ENCODE measurements around the gene ZBTB44.

The ZBTB44 gene

GRCh38 chr11:130213143-130213978, 101.4 kb downstream of the ZBTB44 start:
- peak; percentile 90 for DNase-seq

- peak; percentile 56 for DNase-seq
Measured at GRCh38 chr11:130212431-130212961, 102.2 kb downstream of the ZBTB44 start.

- peak; percentile 59 for DNase-seq
Measured at GRCh38 chr11:130211781-130212401, 102.8 kb downstream of the ZBTB44 start.

DNA sequence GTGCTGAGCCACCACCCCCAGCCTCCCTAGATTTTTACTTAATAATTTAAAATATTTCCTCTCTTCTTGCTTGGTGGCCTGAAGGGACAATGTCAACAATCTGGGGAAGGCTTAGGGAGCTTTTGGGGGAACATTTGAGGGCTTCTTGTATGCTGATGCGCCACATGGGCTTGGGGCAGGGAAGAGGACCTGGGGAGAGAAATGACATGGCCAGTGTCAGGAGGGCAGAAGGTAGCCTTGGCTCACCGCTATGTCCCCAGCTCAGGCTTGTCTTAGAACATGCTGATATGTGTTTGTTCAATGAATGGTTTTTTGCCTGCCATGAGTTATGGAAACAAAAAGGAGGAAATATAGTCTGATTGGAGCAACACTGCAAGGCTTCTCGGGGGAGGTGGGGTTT, 103.6 kb downstream of the ZBTB44 start:
- DNase-seq, result no peak

DNA sequence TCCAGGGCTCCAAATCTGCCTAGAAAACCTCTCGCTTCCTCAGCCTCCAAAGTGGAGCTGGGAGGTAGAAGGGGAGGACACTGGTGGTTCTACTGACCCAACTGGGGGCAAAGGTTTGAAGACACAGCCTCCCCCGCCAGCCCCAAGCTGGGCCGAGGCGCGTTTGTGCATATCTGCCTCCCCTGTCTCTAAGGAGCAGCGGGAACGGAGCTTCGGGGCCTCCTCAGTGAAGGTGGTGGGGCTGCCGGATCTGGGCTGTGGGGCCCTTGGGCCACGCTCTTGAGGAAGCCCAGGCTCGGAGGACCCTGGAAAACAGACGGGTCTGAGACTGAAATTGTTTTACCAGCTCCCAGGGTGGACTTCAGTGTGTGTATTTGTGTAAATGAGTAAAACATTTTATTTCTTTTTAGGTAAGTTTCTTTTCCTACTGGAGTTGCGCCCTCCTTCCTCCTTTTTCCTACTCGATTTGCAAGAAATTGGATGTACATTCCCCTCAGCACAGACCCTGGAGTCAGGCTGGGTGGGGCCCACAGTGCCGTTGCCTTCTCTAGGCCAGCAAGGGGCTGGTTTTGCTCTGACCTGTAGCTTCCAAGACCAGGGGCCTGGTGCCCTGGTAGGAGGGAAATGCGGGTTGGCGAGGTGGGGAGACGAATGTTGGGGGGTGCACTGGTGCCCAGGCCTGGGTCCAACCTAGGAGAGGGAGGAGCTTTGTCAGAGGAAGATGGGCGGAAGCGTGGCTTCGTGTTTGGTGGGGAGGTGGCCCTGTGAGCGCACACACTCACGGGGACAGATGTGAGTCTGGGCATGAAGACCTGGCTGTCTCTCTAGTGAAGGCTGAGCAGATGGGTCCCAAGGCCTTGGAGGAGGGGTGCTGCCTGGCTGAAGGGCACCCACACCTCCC, 104.5 kb downstream of the ZBTB44 start:
- DNase-seq, result peak; percentile 48

DNA sequence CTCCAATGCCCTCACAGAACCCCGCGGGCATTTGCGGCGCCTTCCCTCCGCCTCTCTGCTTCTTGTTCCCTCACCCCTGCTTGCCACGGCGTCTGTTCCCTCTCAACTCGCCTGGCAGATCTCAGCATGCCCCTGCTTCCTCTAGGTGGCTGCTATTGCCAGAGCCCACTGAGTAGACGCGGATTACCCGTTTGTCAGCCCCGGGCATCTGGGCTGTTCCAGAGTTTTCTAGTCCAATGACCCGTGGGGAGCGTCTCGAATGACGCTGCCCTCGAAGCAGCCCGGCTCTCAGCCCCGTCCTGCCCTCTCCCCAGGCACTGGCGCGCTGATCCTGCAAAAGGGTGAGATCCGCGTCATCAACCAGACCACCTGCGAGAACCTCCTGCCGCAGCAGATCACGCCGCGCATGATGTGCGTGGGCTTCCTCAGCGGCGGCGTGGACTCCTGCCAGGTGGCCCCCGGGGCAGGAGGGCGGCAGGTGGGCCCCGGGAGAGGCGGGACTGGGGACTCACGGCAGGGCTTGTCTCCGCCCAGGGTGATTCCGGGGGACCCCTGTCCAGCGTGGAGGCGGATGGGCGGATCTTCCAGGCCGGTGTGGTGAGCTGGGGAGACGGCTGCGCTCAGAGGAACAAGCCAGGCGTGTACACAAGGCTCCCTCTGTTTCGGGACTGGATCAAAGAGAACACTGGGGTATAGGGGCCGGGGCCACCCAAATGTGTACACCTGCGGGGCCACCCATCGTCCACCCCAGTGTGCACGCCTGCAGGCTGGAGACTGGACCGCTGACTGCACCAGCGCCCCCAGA, 105.4 kb downstream of the ZBTB44 start:
- peak; percentile 58 for DNase-seq

DNA sequence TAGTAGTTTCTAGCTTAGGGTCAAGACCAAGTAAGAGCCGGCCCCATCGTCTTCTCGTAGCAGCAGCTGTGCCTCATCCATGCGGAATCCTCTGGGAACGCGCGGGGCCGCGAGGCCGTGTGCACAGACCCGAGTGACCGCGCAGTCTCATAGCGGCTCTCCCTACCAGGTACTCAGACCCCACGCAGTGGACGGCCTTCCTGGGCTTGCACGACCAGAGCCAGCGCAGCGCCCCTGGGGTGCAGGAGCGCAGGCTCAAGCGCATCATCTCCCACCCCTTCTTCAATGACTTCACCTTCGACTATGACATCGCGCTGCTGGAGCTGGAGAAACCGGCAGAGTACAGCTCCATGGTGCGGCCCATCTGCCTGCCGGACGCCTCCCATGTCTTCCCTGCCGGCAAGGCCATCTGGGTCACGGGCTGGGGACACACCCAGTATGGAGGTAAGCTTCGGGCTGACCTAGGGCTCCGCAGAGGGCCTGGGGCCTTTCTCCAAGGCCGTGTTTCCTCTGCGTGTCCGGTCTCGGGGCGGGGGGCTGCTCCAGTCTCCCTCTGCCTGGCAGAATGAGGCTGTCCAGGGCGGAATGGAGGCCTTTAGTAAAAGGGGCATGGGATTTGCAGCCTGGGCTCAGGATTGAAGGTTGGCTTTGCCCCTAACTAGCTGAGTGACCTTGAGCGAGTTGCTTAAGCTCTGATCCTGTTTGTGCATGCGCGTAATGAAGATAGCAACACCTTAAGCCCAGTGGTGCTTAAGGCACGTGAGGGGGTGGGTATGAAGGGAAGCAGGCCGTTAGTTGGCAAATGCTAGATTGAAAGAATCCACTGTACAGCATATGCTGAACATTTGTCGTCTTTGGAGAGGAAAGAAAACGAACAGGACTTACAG, 106.2 kb downstream of the ZBTB44 start:
- peak; percentile 59 for DNase-seq

- DNase-seq, result peak; percentile 38
Measured at GRCh38 chr11:130206141-130206540, 108.6 kb downstream of the ZBTB44 start.

- peak; percentile 34 for DNase-seq
Measured at GRCh38 chr11:130204703-130205095, 110.0 kb downstream of the ZBTB44 start.

- DNase-seq, result peak; percentile 47
Measured at GRCh38 chr11:130203766-130204702, 110.7 kb downstream of the ZBTB44 start.

- DNase-seq, result no peak
Measured at GRCh38 chr11:130202818-130203689, 111.7 kb downstream of the ZBTB44 start.

GRCh38 chr11:130202009-130202817, 112.5 kb downstream of the ZBTB44 start:
- DNase-seq, result no peak

DNA sequence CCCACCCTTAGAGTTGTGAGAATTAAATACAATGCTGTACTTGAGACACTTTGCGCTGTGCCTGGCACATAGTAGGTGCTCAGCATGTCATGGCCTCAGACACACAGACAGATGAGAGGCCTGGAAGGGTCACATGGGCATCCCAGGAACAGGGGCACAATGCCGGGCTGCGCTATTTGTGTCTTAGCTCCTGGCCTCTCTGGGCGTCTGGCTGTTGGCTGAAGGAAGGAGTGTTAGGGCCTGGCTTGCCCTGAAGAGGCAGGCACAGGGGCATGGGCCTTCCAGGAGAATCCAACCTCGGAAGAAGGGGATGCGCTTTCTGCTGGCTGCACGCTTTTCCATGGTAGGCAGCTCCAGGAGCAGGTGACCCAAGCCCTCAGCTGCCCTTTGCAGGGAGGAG, 113.7 kb downstream of the ZBTB44 start:
- no peak for DNase-seq

DNA sequence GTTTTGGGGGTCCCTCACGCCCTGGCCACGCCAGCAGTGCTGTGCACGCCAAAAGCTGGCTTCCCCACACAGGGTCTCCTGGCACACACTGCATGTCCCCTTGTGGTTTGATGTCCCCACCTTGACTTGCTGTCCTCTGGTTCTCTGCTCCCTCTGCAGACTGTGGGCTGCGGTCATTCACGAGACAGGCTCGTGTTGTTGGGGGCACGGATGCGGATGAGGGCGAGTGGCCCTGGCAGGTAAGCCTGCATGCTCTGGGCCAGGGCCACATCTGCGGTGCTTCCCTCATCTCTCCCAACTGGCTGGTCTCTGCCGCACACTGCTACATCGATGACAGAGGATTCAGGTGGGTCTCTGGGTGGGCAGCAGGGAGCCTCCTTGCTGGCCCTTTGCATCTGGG, 114.9 kb downstream of the ZBTB44 start:
- no peak for DNase-seq

- no peak for DNase-seq
Measured at GRCh38 chr11:130198964-130199363, 115.8 kb downstream of the ZBTB44 start.

- DNase-seq, result no peak
Measured at GRCh38 chr11:130198292-130198691, 116.4 kb downstream of the ZBTB44 start.

- DNase-seq, result no peak
Measured at GRCh38 chr11:130197386-130198035, 117.2 kb downstream of the ZBTB44 start.

Measured in activated effector memory CD4-positive, alpha-beta T cell treated with anti-CD3 and anti-CD28 coated beads, Interleukin-2, amount 50 U/mL, for 16 hours (primary cell).